HG03025 (cell line): ENCODE data around the gene KCNJ6.

Source experiments
- ATAC-seq: cut with Tn5 transposase; IDR thresholded peaks from one replicate; pipeline ENCODE4 v1.9.1; 2021; ENCODE audit warnings: mild to moderate bottlenecking, moderate library complexity; ENCODE audit not compliant: unreplicated experiment, low FRiP score

Gene KCNJ6

GRCh38 chr21:37828556-37828955, 87.7 kb downstream of the KCNJ6 start:
- ATAC-seq = no peak

- ATAC-seq = no peak
These were observed 88.3 kb downstream of the KCNJ6 start for GRCh38 chr21:37827913-37828312.

GRCh38 chr21:37821786-37822450, 94.3 kb downstream of the KCNJ6 start:
- ATAC-seq = no peak

- ATAC-seq = no peak
These were observed 95.2 kb downstream of the KCNJ6 start for GRCh38 chr21:37821092-37821491.

- ATAC-seq = no peak
These were observed 96.9 kb downstream of the KCNJ6 start for GRCh38 chr21:37819372-37819771.

DNA sequence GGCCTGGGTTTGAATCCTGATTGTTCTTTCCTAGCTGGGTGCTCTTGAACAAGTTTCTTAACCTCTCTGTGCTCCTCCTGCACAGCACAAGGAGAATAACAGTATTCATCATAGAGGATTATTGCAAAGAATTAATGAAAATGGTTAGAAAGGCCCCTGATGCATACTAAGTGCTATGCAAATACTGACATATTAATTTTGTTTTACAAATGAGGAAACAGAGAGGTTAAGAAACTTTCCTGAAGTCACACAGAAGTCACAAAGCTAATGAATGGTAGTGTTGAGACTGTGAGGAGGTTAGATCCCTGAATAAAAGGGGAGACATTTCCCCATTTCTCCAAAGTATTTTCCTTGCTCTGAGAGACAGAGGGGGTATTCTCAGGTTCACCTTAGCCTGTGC, 99.0 kb downstream of the KCNJ6 start:
- ATAC-seq = no peak

GRCh38 chr21:37815893-37816292, 100.4 kb downstream of the KCNJ6 start:
- no peak for ATAC-seq

GRCh38 chr21:37811711-37812110, 104.5 kb downstream of the KCNJ6 start:
- ATAC-seq = no peak

DNA sequence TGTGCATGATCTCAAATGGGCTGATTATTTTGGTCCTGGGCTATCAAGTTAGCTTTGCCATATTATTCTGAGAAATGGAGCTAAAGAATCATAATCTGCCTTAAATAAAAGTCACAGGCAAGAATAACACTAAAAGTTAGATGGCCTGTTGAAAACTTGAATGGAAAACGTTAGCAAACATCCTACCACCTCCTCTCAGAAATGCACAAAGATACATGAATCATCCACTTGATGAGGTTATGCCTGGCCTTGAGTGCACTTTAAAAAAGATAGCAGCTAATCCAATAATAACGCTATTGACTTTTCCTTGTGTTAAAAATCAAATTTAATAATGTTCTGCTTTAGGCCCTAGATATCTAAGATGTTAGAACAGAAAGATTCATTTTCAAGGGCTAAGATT, 108.0 kb downstream of the KCNJ6 start:
- ATAC-seq = no peak

DNA sequence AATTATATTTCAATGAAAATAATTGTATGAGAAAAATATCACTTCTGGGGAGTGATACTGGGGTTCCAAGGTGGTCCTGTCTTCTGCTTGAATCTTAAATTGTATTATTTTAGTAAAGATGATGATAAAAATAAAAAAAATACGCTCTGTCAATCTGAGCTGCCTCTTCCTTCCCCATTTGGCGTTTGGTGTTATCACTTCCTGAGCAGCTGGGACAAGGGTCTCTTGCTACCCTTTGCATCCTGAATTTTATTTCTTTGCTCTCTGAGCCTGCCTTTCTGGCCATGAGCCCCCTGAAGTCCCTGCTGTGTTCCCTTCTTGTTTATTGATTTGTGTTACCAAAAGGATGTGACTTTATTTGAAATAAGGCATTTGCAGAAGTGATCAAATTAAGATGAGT, 111.0 kb downstream of the KCNJ6 start:
- ATAC-seq = no peak

- ATAC-seq = no peak
These were observed 112.3 kb downstream of the KCNJ6 start for GRCh38 chr21:37804001-37804400.

DNA sequence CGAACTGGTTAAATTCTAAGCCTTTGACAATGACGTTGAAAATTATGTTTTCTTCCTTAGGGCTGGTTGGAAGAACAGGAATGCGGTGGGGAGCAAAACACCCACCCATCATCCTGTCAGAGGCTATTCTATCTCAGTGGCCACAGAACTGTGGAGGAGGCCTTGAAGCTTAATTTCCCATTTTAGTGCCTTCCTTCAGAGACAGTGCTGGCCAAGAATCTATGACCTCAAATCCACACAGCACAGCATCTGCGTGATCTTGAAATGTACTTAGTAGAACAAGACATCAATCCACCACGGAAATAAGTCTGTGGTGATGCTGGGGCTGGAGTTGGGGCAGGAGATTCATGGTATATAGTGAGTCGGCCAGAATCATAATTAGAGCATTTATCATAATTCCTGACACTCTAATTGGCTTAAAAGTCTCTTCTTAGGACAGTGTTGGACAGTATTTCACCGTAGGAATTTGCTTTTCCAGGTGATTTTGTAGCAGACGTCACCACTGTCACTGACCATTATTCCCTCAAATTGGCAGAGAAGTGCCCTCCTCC, 113.1 kb downstream of the KCNJ6 start:
- no peak for ATAC-seq

DNA sequence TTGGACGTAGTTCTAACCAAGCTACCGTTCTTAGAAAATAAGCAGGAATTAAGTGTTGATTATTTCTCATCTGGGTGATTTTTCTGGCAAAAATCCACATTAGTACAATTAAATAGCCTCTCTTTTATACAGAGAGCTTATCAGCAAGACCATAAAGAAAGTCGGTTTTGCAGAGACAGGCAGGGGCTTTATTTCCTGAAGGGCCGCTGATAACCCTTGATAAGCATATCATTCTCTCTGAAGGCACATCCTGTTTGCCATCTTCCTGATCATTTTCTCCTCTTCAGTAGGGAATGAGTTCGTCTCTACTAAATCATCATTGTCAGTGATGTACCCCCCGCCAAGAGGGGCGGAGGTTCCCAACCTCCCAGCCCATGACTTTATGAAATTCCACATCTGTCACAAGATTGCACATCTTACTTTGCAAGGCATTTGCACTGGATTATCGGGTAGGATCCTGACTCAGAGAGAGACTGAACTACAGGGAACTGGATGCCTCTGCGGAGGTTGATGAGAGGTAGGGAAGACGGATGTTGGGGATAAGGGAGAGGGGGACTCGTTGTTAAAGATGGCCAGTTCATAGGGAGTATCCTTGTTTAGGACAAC, 115.7 kb downstream of the KCNJ6 start:
- ATAC-seq = no peak

GRCh38 chr21:37800057-37800455, 116.2 kb downstream of the KCNJ6 start:
- ATAC-seq = no peak

DNA sequence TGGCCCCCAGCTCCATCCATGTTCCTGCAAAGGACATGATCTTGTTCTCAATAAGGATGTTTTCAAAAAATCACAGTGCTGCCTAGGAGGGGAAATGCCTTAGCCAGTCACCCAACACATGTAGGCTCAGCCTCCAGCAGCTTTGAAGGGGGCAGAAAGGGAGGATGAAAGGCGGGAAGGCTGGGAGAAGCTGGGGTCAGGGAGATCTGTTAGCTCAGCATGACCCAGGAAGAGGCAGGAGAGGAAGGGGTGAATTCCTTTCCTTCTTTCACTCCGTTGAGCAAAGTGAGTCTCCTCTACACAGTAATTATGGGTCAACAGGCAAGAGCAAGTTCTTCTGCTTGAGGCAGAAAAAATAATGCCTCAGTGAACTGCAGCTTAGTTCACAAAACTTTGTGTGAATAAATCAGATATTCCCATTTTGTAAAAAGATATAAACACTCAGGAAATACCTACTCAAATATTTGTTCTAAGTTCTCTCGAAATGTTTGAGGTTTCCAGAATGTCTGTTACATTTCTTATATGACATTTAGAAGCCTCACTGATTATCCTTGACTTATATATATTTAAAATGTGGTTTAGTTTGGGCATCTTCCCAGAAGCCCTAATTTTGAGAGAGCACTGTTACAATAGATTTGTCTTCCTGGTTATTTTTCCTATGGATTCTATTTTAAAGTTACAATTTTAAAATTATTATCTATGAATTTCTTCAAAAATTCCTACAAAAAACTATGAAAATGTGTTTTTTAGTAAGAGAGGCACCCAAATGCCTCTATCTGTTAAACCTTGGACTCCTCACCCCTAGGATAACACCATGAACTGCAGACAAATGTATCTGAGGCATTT, 116.8 kb downstream of the KCNJ6 start:
- no peak for ATAC-seq

- ATAC-seq = no peak
These were observed 118.9 kb downstream of the KCNJ6 start for GRCh38 chr21:37797403-37797802.

DNA sequence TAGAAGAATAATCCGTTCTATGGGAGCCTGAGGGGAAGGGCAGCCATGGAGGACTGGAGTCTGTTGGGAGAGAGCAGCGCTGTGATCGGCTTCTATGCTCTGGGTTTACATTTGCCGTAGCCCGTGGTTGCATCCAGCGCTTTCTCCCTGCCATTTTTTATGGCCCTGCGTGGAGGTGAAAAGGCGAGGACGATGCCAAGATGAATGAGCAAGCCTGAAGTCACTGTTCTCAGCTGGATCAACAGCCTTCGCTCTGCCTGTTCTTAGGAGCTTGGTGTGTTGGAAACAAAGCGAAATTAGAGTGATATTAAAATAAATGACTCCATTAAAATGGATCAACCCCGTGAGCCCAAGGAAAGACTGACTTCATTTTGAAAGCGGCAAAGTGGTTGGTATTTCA, 120.2 kb downstream of the KCNJ6 start:
- no peak for ATAC-seq

DNA sequence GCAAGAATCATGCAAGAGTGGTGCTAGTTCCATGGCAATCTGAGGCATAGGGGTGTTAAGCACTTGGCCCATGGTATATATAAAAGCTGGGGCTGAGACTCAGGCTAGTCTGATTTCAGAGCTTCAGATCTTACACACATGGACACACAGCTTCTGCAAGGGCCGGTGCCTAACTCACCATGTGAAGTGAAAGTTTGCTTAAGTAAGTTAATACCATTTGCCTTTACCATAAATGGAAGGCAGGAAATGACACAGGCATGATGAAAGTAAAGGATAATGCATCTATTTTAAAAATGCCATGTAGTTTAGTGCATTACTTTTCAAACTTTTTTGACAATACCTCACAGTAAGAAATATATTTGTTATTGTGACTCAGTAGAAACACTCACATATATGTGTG, 122.6 kb downstream of the KCNJ6 start:
- ATAC-seq = no peak

DNA sequence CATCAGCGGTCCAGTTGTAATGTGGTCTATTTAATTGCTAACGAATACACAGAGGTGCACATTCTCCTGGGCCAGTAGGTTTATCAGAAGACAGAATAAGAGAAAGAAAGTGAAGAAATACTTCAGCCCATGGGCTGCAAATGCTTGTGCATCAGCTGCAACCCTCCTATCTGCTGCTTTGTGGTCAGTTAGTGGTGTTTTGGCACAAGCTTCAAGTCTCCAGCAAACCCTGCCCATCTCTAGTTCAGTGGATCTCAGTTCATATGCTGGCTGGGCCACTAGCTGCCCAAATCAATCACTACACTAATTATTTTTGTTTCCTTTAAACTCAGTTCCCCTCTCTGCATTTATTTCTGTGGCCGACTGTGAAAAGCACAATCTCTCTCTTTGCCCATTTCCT, 124.2 kb downstream of the KCNJ6 start:
- no peak for ATAC-seq

GRCh38 chr21:37790905-37791304, 125.4 kb downstream of the KCNJ6 start:
- no peak for ATAC-seq

- ATAC-seq = no peak
These were observed 127.8 kb downstream of the KCNJ6 start for GRCh38 chr21:37788503-37788902.
